HK-2 (cell line): ENCODE data around the gene RRP9.

Experiments
- DNase-seq: peaks from one replicate; pipeline ENCODE4 v3.0.0-alpha.2; 2018; ENCODE audit not compliant: unreplicated experiment

RRP9 gene

DNA sequence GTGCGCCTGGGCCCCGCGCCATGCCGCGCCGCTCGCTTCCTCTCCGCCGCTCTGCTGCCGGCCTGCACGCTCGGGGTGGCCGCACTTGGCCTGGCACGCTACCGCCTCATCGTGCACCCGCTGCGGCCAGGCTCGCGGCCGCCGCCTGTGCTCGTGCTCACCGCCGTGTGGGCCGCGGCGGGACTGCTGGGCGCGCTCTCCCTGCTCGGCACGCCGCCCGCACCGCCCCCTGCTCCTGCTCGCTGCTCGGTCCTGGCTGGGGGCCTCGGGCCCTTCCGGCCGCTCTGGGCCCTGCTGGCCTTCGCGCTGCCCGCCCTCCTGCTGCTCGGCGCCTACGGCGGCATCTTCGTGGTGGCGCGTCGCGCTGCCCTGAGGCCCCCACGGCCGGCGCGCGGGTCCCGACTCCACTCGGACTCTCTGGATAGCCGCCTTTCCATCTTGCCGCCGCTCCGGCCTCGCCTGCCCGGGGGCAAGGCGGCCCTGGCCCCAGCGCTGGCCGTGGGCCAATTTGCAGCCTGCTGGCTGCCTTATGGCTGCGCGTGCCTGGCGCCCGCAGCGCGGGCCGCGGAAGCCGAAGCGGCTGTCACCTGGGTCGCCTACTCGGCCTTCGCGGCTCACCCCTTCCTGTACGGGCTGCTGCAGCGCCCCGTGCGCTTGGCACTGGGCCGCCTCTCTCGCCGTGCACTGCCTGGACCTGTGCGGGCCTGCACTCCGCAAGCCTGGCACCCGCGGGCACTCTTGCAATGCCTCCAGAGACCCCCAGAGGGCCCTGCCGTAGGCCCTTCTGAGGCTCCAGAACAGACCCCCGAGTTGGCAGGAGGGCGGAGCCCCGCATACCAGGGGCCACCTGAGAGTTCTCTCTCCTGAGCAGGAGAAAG, 14.4 kb upstream of the RRP9 start:
- DNase-seq = no peak

DNA sequence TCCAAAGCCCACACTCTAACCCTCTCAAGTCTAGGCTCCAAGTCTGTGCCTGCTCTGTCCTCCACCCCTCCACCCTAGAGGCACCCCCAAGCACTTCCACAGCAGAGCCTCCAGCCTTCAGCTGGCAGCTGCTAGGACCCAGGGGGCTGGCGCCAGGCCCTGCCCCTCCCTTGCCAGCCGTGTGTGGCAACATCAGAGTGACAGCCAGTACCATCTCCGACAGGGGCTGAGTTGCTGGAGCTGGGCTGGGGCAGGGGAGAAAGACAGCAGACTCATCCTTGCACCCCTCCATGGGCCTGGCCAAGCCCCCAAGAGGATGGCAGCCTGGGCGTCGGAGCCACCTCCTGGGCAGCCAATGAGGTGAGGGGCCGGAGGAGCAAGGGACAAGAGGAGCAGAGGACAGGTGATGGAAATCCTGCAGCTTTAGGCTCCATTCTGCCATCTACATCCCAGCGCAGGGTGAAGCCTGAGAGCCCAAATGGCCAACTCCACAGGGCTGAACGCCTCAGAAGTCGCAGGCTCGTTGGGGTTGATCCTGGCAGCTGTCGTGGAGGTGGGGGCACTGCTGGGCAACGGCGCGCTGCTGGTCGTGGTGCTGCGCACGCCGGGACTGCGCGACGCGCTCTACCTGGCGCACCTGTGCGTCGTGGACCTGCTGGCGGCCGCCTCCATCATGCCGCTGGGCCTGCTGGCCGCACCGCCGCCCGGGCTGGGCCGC, 13.6 kb upstream of the RRP9 start, which contains the start of gene GPR62:
TSS of gene GPR62 (plus strand) at position 207 of the 718 bp plus-strand sequence. CDS start at position 479, 272 bp downstream.
- DNase-seq = no peak

DNA sequence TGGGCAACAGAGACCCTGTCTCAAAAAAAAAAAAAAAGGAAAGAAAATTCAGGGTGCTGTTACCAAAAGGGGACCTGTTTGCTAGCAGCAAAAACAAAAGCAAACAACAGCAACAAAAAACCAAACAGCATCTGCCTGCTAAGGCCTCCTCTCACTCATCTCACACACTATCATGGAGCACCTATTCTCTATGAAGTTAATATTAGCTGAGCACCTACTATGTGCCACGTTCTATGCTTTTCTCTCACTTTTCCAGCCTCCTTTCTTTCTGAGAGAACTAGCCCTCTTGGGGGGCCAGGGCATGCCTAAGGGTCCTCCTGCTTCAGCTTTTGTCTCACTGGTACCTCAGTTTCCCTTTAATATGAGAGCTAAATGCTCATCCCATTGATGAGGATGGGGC, 13.0 kb upstream of the RRP9 start:
- no peak for DNase-seq

DNA sequence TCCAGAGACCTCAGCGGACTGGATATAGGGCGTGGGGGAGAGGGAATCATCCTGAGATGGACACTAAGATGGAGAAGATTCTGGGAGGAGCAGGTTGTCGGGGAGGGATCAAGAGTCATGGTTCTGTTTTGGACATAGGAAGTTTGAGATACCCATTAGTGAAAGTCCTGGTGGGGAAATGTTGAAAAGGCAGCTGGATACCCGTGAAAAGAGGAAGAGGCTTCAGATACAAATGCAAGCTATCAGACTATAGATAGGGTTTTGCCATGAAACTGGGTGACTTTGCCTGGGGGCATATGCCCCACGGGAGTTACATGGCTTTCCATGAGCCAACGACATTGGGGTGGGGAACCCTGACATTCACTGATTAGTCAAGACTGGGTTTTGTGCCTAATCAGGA, 12.4 kb upstream of the RRP9 start:
- no peak for DNase-seq

DNA sequence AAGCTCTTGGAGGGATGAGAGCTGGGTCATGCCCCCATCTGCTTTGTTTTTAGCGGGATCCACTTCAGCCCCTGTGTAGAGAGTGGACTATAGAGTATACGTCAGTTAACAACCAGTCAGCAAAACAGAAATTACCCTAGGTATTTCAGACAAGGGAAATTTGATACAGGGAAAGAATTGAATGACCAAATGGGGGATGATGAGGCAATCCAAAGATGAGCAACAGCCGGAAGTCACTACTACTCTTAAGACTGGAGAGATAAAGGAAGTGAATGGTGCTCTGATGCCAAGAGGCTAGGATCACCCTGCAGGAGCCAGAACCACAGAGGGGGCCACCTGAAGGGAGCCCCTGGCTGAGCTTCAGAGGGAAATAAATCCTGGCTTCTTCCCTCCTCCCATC, 11.7 kb upstream of the RRP9 start:
- no peak for DNase-seq

DNA sequence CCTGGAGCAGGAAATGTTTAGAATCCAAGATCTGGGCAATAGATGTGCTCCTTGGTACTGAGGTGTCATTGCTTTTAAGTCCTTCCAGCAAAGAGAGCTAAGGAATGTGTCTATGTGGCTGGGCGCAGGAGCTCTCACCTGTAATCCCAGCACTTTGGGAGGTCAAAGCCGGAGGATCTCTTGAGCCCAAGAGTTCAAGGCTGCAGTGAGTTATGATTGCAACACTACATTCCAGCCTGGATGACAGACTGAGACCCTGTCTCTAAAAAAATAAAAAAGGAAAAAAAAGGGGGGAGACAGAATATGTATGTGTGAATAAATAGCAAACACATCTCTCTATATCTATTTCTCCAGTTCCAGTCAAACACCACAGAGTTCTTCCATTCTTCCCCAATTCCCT, 9.2 kb upstream of the RRP9 start:
- DNase-seq = no peak

DNA sequence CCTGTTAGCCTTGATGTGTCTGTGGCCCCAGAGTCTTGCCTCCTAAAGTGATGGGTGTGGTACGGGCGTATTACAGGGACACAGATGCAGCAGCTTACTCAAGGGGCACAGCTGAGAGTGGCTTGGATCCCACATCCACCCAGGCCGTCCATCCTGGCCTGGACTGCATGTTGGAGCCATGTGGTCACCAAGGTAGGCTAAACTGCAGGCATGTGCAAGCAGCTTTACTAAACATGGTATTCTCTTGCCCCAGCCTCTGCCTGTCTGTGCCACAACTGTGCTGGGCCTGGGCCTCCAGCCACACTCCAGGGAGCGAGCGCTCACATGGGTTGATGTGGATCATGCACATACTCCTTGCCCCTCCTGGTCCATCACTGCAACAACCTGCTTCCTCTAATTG, 7.4 kb upstream of the RRP9 start:
- DNase-seq = no peak

DNA sequence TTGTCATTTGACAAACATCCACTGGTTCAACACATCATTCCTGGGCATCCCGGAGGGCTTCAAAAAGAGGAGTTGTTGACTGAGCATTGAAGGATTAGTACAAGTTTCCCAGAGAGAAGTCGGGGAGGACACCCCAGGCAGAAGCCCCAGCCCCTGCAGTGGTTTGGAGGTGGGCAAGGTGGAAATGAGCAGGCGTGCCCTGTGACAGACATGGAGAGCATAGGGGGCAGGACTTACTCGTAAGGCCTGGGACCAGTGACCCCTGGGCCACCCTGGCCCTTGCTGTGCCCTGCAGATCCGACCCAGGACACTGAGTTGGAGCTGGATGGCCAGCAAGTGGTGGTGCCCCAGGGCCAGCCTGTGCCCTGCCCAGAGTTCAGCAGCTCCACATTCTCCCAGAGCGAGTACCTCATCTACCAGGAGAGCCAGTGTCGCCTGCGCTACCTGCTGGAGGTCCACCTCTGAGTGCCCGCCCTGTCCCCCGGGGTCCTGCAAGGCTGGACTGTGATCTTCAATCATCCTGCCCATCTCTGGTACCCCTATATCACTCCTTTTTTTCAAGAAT, 6.4 kb upstream of the RRP9 start:
- no peak for DNase-seq

DNA sequence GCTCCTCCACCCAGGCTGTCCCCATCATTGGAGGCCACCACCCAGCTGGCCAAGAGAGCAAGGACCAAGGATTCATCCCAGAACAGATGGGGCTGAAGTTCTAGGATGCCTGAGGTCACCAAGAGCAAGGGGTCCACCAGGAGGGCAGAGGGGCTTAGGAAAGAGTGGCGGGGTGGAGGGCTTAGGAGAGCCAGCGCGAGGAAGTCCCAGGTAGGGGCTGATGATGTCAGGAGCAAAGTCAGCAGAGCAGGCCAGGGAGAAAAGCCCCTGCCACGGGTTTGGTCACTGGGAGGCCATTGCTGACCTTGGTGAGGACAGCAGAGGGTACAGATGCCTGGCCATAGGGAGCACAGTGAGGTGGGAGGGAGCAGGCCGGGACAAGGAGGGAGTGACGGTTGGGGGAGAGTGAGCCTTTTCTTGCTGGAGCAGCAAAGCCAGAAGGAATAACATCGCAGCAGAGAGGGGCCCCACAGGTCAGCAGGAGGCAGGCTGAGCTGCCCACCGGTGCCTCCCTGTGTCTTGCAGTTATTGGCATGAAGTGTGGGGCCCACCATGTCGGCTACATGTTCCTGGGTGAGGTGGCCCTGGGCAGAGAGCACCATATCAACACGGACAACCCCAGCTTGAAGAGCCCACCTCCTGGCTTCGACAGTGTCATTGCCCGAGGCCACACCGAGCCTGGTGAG, 5.7 kb upstream of the RRP9 start:
- DNase-seq = no peak

DNA sequence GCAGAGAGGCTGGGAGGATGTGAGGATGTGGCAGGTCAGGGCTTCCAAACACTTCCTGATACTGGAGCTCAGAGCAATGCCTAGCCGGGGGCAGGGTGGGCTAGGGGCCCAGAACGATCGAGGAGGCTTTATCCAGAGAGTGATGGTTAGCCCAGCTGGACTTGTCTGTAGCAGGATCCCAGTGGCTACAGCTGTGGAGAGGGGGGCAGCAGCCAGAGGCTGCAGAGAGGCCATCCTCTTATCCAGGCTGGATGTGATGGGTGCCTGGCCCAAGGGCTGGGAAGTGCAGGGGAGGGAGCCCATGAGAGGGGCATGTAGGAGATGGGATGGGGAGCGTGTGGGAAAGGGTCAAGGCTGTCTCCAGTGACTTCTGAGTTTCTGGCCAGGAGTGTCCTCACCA, 5.1 kb upstream of the RRP9 start:
- DNase-seq = no peak

DNA sequence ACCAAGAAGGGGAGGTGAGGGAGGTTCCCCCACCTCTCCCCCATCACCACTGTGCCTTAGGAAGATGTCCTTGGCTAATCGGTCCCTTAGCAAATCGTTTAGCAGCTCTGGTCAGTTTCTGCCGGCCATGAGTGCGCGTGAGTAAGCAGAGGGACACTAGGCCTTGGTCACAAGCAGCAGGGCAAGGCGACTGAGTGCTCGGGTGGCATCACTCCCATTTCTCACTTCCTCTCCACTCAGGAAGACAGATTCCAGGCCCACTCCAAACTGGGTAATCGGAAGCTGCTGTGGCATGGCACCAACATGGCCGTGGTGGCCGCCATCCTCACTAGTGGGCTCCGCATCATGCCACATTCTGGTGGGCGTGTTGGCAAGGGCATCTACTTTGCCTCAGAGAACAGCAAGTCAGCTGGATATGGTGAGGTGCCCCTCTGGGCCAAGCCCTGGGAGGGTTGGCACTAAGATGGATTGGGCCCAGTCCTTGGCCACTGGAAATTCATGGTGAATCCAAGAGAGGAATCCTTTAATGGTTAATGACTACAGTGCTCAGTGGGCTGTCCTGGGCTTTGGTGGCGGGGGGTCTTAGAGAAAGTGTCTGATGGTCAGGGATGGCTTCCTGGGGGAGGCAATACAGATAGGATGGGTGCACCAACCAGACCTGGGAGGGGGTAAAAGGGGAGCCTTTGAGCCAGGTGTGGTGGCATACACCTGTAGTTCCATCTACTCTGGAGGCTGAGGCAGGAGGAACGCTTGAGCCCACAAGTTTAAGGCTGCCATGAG, 4.4 kb upstream of the RRP9 start:
- no peak for DNase-seq

DNA sequence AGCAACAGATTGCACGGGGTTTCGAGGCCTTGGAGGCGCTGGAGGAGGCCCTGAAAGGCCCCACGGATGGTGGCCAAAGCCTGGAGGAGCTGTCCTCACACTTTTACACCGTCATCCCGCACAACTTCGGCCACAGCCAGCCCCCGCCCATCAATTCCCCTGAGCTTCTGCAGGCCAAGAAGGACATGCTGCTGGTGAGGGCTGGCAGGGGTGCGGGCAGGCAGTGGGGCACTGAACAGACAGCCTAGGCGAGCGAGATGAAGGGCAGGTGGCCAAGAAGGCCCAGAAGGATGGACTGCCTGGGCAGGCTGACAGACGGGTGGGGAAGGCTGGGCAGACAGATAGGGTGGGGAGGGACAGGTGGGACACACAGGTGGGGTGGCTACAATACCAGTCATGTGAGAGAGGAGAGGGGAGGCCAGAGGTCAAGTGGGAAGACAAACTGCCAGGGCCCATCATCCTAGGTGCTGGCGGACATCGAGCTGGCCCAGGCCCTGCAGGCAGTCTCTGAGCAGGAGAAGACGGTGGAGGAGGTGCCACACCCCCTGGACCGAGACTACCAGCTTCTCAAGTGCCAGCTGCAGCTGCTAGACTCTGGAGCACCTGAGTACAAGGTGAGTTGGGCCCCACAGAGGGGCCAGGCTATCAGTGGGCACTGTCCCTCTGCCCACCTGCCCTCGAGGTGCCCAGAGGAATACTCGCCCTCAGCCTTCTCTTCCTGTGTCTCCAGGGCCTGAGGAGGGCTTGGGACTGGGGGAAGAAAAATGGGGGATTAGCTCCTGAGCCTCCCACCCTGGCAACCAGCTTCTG, 3.5 kb upstream of the RRP9 start:
- DNase-seq = no peak

DNA sequence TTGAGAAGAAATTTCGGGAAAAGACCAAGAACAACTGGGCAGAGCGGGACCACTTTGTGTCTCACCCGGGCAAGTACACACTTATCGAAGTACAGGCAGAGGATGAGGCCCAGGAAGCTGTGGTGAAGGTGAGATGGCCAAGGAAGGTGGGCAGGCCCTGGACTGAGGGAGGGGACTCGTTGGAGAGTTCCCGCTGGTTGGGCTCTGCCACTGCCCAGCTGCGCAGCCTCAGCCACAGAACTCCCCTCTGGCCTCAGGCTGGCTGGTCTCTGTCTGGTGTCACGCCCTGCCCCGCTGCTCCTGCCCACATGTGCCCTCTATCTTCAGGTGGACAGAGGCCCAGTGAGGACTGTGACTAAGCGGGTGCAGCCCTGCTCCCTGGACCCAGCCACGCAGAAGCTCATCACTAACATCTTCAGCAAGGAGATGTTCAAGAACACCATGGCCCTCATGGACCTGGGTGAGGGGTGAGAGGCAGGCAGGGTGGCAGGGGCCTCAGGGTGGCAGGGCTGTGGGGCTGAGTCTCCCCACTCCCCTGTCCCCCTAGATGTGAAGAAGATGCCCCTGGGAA, 2.8 kb upstream of the RRP9 start:
- DNase-seq = no peak

DNA sequence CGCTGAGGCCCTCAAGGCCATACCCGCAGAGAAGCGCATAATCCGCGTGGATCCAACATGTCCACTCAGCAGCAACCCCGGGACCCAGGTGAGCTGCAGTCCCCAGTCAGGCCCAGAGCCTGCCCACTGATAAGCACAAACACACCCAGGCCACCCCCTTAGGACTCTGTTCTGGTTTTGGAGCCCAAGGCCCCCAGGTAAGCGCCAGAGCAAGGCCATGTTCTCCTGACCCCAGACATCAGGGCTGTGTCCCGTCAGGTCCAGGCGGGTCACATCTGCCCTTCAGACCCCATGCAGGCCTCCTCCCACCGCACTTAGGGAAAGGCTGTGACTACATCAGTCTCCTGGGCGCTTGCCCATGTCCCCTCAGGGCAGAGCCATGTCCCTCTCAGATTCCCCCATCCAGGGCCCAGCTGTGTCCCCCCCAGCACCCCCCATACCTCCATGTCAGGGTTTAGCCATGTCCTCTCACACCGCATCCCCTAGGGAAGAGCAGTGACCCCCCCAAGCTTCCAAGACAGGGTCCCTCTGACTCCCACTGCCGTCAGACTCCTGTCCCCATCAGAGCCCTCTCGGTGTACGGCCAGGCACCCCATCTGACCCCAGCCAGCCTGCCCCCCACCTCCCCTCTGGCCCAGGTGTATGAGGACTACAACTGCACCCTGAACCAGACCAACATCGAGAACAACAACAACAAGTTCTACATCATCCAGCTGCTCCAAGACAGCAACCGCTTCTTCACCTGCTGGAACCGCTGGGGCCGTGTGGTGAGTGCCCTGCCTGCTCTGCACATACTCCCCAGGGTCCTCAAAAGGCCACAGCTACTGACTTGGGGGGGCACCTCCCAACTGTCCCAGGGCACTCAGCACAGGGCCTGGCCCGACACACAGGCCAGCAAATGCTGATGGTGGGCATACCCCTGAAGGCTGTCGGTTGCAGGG, 2.0 kb upstream of the RRP9 start:
- no peak for DNase-seq

DNA sequence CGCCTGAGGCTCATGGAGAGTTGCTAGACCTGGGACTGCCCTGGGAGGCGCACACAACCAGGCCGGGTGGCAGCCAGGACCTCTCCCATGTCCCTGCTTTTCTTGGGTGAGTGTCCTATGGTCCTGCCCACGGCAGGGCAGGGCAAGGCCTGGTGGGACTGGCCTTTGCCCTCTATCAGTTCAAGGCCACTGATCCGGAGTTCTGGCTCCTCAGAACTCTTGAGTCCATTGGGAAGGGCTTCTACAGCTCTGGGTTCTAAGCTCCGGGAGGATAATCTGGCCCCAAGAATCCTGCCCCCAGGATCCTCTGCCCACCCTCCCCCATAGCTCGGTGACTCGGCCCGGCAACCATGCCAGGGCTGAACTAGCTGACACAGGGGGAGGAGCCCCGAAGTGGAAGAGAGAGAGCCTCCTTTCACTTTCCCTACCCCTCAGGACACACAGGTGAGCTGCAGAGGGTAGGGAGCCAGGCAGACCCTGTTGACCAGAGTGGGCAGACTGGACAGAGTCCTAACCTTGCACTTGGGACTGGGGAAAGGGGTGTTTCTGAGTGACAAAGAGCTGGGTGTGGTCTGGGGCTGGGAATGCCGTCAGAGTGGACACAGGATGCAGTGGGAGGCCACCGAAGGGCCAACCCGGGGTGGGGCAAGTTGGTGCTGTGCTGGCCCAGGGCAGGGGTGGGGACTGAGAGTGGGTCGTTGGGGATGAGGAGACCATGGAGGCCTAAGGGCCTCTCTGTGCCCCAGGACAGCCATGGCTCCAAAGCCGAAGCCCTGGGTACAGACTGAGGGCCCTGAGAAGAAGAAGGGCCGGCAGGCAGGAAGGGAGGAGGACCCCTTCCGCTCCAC, 1.1 kb upstream of the RRP9 start:
- DNase-seq = peak; percentile 70

DNA sequence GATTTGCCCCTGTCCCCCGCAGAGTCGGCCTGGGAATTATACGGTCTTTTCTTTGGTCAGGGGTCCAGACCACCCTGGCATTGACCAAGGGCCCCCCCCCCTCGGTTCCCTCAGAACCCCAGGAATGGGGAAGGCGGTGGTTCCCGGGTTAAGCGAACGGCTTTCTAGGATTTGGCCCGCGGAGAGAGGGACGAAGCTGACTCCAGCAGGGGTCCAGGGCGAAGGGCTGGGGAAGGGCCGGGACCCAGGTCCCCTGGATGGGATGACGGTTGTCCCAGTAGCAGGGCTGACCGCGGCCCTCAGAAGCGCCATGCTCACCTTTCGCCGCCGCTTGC, 274 bp downstream of the RRP9 start:
- no peak for DNase-seq

DNA sequence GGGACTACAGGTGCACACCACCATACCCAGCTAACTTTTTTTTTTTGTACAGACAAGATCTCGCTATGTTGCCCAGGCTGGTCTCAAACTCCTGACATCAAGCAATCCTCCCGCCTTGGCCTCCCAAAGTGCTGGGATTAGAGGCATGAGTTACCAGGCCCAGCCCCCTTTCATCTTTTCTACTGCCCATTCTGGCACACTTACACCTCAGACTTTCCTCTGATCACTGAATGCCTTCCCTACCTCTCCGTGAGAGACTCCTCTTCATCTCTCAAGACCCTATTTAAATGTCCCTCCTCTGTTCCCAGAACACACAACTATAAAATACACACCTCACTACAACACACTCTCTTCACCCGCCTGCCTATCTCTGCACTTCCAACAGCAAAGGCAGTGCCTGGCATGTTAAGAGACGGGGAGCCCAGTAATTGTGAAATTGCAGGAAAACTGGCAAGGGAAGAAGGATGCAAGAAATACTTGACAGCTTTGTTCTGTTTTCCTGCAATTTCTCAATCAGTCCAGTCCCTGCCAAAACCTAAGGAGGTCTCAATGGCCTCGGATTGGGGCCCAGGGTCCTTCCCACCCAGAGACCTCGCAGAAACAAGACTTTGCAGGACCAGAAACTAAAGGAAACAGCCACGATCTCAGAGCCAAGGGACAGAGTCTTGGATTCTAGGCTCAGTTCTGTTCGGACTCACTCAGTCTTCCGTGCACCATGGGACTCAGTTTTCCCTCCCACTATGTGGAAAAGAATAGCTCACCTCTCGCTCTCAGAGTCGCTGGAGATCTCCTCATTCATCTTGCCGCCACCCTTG, 849 bp downstream of the RRP9 start:
- DNase-seq = no peak
